ENCODE data around the gene UBE4A. TPM values are rescaled to one million over a fixed set of nuclear protein-coding genes. Genes with fewer than 3 reads are reported as not detected.

Gene UBE4A
- total and polyA plus RNA-seq, 2 of the 4 experiments (the other 2 are of a cell fraction): 15.2 to 69.7 TPM

GRCh38 chr11:118340449-118340848 lies 19.0 kb upstream of the UBE4A start:
- no TSS peak for BruUV-seq (replicated peaks)

More at GRCh38 chr11:118340449-118340848, 19.0 kb upstream of the UBE4A start:
- Histone ChIP-seq H4K5ac (ENCODE audit: low read depth, low read length) (no peak overlapping the region), H2BK20ac (ENCODE audit: low read depth, low read length) (no peak overlapping the region), H3K9me1 (ENCODE audit: insufficient read depth, low read length) (no peaks in the 10 kb centered on the region), H3K4me1 (ENCODE audit: control insufficient read depth, insufficient read depth, low read length) (no peaks in the 10 kb centered on the region), H2BK15ac (ENCODE audit: low read depth, low read length) (no peak overlapping the region), H3K9ac (ENCODE audit: low read depth, low read length) (no peak overlapping the region), H4K8ac (ENCODE audit: low read depth in 2 of 2, low read length in 2 of 2) (no peak overlapping the region), H2AK5ac (ENCODE audit: low read depth, low read length) (no peak overlapping the region), H3K4me3 (ENCODE audit: insufficient read depth, low read depth, low read length) (no peak overlapping the region), H3K27ac (ENCODE audit: insufficient read depth, low read length) (no peak overlapping the region), H2BK120ac (ENCODE audit: low read depth, low read length) (no peak overlapping the region), H4K20me1 (ENCODE audit: insufficient read depth, low read length) (no peaks in the 10 kb centered on the region), H3K4ac (ENCODE audit: low read depth, low read length) (no peak overlapping the region), H3K36me3 (ENCODE audit: control insufficient read depth, insufficient read depth, low read length) (no peaks in the 10 kb centered on the region), H3K4me2 (ENCODE audit: low read depth, low read length) (no peak overlapping the region), H3K56ac (ENCODE audit: extremely low read depth, insufficient read depth, low read length) (no peak overlapping the region), H3K18ac (ENCODE audit: low read depth, low read length) (no peak overlapping the region), H3K14ac (replicated peaks; ENCODE audit: low read depth, low read length) (no peak overlapping the region), H3K79me1 (ENCODE audit: low read depth in 1 of 2, low read length in 2 of 2) (no peaks in the 10 kb centered on the region), H2BK5ac (ENCODE audit: low read depth, low read length, poor library complexity, severe bottlenecking) (no peak overlapping the region), H2AFZ (replicated peaks; ENCODE audit: low read length, poor library complexity) (no peak overlapping the region), H4K91ac (ENCODE audit: insufficient read depth, low read depth, low read length) (no peak overlapping the region), H3K9me3 (ENCODE audit: control insufficient read depth, insufficient read depth, low read length) (no peaks in the 10 kb centered on the region), H3K27me3 (ENCODE audit: control insufficient read depth, insufficient read depth, low read length) (peaks cover 13% of the 10 kb centered on the region), H3K23ac (ENCODE audit: low read depth, low read length) (no peak overlapping the region), H2AK9ac (replicated peaks; ENCODE audit: low read depth, low read length, poor library complexity) (no peak overlapping the region)
- in situ Hi-C loops (cut with MboI; ENCODE audit: low sequenced_read_pairs) (no loop called here), intact Hi-C loops (cut with micrococcal nuclease) (no loop called here), dilution Hi-C loops (cut with HindIII; ENCODE audit: low sequenced_read_pairs, unreplicated experiment) (no loop called here)
- DNase-seq: no peak
- no peak for TF ChIP-seq MAFK (IDR thresholded peaks at IDR 0.05; ENCODE audit: low read depth, low read length)
- TF ChIP-seq USF2 (IDR thresholded peaks at IDR 0.05; ENCODE audit: low read depth, low read length): no peak
- TF ChIP-seq CHD1 (IDR thresholded peaks at IDR 0.05; ENCODE audit: low read depth, low read length): no peak
- TF ChIP-seq POLR2A (IDR thresholded peaks at IDR 0.05; ENCODE audit: low read depth, low read length): no peak
- POLR2A ChIA-PET (ENCODE audit: unreplicated experiment): no interaction called here
- no CpG with 5 or more reads among the region's 3 CpGs for WGBS, 2 experiments (ENCODE audit: extremely low coverage in 2 of 2, insufficient read length in 1 of 2)
- ATAC-seq (ENCODE audit: low read depth): no peak
- CTCF ChIA-PET: no interaction called here
